Brain microvascular endothelial cell (primary cell): Measurements from ENCODE around the gene CHMP3.

ENCODE experiments used
- DNase-seq: peaks from one replicate; pipeline ENCODE4 v3.0.0-alpha.2; 2020
- H3K27ac ChIP-seq: fragments of 250-450 bp; sonication (Bioruptor Pico); 2 replicates; pipeline ENCODE4 v1.5.1; 2020; ENCODE audit warnings: mild to moderate bottlenecking, moderate library complexity
- H3K27me3 ChIP-seq: fragments of 250-450 bp; sonication (Bioruptor Pico); replicated peaks from 2 replicates; pipeline ENCODE4 v1.5.1; 2020; ENCODE audit warnings: mild to moderate bottlenecking
- H3K36me3 ChIP-seq: fragments of 250-450 bp; sonication (Bioruptor Pico); replicated peaks from 2 replicates; pipeline ENCODE4 v1.5.1; 2020; ENCODE audit warnings: mild to moderate bottlenecking
- H3K4me3 ChIP-seq: 2 replicates; pipeline ENCODE4 v1.5.1; 2011; ENCODE audit warnings: low read depth, mild to moderate bottlenecking, control low read depth, low read length, moderate library complexity
- in situ Hi-C: cut with HindIII; loops from 2 replicates; pipeline ENCODE4 v1.10.0; 2017; ENCODE audit warnings: low sequenced_read_pairs, low pct_ligation_motif_present
- TF ChIP-seq, protein P1 (sequence below): IDR thresholded peaks from 2 replicates; pipeline ENCODE4 v1.5.1; 2011; ENCODE audit warnings: low read depth, mild to moderate bottlenecking, moderate library complexity, low read length, control low read depth, inconsistent platforms; ENCODE audit errors: missing control alignments

Gene CHMP3

DNA sequence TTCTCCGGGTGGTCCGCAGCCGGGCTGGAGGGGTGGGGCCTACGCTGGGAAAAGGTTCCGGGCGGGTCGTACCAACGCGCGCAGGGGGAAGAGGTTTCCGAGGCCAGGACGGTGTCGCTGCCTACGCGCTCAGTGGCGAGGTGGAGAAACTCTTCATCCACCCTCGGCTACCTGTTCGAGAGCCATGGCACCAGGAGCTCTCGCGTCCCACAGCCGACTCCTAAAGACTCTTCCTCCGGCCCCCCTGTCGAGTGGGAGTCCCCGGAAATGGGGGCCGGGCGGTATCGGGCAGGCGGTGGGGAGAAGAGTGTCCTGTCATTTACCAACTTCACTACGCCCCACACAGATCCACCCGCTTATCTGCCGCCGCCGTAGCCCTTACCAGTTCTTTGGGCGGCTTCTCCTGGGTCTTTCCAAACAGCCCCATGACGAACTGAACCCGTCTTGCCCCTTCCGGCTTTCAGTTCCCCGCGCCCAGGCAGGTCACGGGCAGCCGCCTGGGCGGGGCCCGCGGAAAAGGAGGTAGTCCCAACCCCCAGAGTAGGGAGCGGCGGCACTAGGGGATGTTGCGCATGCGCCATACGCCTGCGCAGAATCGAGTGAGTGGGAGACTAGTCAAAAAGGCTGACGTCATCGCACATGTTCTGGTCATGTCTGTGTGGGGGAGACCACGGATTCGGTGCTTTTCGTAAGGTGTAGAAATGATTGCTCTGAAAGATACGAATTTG, at the start of gene CHMP3:
Gene CHMP3 (minus strand): TSS at position 522 of the 728 bp plus-strand sequence. CDS start 95 bp downstream, at position 427.
- DNase-seq, result peak; percentile 95
- TF ChIP-seq, protein P1, sequence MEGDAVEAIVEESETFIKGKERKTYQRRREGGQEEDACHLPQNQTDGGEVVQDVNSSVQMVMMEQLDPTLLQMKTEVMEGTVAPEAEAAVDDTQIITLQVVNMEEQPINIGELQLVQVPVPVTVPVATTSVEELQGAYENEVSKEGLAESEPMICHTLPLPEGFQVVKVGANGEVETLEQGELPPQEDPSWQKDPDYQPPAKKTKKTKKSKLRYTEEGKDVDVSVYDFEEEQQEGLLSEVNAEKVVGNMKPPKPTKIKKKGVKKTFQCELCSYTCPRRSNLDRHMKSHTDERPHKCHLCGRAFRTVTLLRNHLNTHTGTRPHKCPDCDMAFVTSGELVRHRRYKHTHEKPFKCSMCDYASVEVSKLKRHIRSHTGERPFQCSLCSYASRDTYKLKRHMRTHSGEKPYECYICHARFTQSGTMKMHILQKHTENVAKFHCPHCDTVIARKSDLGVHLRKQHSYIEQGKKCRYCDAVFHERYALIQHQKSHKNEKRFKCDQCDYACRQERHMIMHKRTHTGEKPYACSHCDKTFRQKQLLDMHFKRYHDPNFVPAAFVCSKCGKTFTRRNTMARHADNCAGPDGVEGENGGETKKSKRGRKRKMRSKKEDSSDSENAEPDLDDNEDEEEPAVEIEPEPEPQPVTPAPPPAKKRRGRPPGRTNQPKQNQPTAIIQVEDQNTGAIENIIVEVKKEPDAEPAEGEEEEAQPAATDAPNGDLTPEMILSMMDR, result no peak
- Histone ChIP-seq H3K27me3 (no peaks in the 10 kb centered on the region), H3K4me3 (peak within 1 kb of the TSS; percentile 74), H3K36me3 (no peaks in the 10 kb centered on the region), H3K27ac (peak within 1 kb of the TSS; percentile 98)
- in situ Hi-C loops, result no loop called here

DNA sequence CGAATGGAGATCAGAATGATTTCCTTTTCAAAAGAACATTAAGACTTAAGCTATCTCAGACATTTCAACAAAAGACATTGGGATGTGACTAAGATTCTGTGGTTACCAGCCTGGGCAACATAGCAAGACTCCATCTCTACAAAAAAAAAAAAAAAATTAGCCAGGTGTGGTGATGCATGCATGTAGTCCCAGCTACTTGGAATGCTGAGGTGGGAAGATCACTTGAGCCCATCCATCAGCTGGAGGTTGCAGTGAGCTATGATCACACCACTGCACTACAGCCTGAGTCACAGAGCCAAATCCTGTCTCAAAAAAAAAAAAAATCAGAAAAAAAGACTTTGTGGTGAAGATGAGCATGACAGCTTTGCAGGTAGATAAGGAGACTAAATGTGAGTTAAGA, 47.6 kb upstream of the CHMP3 start:
- TF ChIP-seq, protein P1, result no peak
- no peaks in the 10 kb centered on the region for H3K27me3 ChIP-seq
- H3K27ac ChIP-seq, result no peak overlapping the region
- in situ Hi-C loops, result no loop called here
- H3K4me3 ChIP-seq, result no peak overlapping the region
- H3K36me3 ChIP-seq, result peaks cover 10% of the 10 kb centered on the region
- no peak for DNase-seq

DNA sequence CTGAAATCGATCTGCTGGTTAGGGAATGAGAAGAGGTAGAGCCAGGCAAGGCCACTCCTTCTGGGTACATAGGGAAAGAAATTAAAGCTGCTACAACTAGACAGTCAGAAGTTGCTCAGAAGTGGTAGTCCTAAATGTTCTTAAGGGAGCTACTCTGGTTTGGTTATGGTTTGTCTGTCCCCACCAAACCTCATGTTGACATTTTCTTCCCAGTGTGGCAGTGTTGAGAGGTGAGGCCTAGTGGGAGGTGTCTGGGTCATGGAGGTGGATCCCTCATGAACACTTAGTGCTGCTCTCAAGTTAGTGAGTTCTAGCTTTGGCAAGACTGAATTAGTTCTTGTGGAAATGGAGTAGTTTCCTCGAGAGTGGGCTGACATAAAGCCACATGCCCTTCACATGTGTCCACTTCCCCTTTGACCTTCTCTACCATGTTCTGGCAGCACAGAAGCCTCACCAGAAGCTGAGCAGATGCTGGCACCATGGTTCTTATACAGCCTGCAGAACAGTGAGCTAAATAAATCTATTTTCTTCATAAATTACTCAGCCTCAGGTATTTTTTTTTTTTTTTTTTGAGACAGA, 45.7 kb upstream of the CHMP3 start:
- Histone ChIP-seq H3K27me3 (no peaks in the 10 kb centered on the region), H3K36me3 (peaks cover 18% of the 10 kb centered on the region), H3K4me3 (no peak overlapping the region), H3K27ac (no peak overlapping the region)
- in situ Hi-C loops, result no loop called here
- TF ChIP-seq, protein P1, result no peak
- no peak for DNase-seq

DNA sequence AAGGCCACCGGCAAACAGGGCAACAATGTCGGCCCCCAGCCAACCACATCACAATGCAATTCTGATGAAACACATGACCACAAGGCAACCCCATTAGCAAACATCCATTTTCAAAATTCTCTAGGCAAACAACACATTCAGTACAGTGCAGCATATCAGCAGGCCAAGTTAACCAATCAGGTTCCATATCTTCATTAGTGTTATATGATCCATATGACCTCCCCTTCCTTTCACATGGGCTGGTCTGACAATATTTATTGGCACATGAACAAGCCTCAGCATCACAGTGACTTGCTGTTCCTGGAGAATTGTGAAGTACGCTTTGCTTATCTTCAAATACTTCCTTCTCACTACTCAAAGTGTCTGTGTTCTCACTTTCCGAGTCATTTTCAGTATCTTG, 40.7 kb upstream of the CHMP3 start:
- in situ Hi-C loops, result no loop called here
- H3K27ac ChIP-seq, result no peak overlapping the region
- DNase-seq, result no peak

DNA sequence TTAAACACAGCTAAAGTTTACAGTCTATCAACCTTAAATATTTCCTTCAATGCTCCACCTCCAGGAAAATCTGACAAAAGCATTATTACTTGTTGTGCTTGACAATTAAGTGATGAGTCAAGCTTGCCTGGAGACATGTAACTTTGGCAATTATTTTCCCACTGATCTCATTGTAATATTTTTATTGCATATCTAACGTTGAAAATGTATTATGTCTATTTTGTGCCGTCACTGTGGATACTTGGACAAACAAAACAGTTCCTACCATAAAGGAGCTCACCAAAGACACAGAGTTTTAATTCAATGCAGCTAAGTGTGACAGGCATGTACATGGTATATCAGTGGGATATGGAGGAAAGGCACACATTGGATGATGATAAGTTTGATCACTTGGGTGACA, 35.7 kb upstream of the CHMP3 start:
- in situ Hi-C loops, result no loop called here
- Histone ChIP-seq H3K36me3 (peaks cover 4% of the 10 kb centered on the region), H3K4me3 (no peak overlapping the region), H3K27ac (no peak overlapping the region), H3K27me3 (no peaks in the 10 kb centered on the region)
- no peak for DNase-seq
- TF ChIP-seq, protein P1, result no peak

More for the DNA sequence above, 40.7 kb upstream of the CHMP3 start:
- Histone ChIP-seq H3K36me3 (peaks cover 17% of the 10 kb centered on the region), H3K27me3 (no peaks in the 10 kb centered on the region), H3K4me3 (no peak overlapping the region)
- TF ChIP-seq, protein P1, result no peak

DNA sequence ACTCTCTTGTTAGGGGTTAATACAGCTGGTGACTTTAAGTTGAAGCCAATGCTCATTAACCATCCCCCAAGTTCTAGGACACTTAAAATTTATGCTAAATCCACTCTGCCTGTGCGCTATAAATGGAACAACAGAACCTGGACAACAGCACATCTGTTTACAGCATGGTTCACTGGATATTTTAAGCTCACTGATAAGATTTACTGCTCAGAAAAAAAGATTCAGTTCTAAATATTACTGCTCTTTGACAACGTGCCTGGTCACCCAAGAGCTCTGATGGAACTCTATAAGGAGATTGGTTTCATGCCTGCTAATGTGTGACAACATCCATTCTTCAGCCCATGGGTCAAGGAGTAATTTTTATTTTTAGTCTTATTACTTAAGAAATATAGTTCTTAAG, 32.9 kb upstream of the CHMP3 start:
- Histone ChIP-seq H3K27me3 (no peaks in the 10 kb centered on the region), H3K4me3 (no peak overlapping the region), H3K27ac (no peak overlapping the region), H3K36me3 (no peaks in the 10 kb centered on the region)
- no peak for DNase-seq
- in situ Hi-C loops, result no loop called here
- TF ChIP-seq, protein P1, result no peak
